SIG-M5 treated with dmso at 0.1 percent for 504 hours (cell line): Measurements from ENCODE around the gene TMEM182.

Experiments used
- DNase-seq: peaks from one replicate; lab custom pipeline; 2025; ENCODE audit not compliant: unreplicated experiment; lab: John Stamatoyannopoulos, UW

The TMEM182 gene

GRCh38 chr2:102798181-102798580, 36.4 kb downstream of the TMEM182 start:
- no peak for DNase-seq

DNA sequence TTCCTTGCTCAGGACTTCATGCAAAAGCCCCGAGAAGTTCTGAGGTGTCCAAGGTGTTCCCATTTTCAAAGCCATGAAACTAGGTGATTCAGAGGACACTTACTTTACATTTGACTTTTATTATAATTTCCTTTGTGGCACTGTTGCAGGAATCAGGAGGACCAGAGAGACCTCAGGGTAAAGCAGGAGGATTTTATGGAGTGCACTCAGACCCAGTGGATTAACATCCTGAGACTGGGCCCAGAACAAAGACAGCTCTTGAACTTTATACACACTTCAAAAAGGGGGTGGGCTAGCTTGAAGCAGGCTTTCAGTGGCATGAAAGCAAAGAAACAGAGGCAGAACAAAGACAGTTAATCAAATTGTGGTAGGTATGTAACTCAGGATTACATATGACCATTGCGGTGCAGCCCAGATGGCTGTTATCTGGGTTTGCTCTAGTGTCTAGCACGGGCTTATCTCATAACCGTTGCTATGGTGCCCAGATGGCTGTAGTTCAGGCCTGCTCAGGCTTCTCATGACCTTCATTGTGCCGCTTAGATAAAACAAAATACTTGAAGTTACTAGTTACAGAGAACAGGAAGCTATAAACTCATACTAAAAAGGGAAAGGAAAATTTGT, 39.4 kb downstream of the TMEM182 start:
- no peak for DNase-seq

DNA sequence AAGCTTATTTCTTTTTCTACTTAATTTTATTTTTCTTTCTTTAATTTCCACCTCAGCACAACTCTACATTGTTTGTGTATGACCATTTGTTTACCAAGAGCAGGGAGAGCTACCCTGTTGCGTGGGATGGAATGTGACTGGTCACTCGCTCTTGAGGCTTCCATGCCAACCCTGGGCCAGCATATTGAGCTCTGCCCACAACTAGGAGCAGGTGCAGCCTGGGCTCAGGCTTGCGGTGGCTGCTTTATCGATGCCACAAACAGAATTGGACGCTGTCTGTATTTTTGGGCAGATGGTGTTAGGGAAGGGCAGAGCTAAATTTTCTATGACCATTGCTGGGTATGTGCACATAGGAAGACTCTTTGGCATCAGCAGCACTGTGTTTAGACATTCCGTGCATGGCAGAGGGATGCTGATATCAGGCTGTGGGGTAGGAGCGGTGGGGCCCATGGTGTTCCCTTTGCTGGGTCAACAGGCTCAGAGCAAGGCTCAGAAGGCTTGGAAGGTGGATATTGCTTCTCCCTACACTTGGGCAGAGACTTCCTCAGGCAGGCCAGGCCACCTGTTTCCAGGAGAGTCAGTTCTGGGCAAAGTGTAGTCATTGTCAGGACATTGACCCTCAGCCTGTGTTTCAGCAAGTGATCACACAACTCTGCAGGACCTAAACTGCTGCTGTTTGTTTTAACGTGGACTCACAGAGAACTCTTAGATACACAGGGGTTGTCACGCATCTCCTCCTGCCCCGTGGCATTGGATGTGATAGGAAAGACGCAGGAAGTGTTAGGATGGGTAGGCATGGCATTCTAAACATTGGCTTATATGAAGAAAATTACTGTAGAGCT, 40.2 kb downstream of the TMEM182 start:
- DNase-seq, result no peak

GRCh38 chr2:102803041-102803896, 41.4 kb downstream of the TMEM182 start:
- peak; percentile 16 for DNase-seq

DNA sequence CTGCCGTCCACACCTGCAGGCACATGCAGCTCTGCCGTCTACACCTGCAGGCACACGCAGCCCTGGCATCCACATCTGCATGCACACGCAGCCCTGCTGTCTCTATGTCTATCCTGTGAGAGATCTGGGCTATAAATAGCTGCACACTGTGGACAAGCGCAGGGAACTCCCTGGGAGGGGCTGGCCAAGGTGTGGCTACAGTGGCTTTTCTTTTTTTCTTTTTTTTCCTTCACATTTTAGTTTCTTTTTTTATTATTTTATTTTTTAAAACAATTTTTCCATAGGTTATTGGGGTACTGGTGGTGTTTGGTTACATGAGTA, 42.0 kb downstream of the TMEM182 start:
- no peak for DNase-seq

- DNase-seq, result peak; percentile 65
Observed at GRCh38 chr2:102806250-102806837, 44.5 kb downstream of the TMEM182 start.

GRCh38 chr2:102809291-102810189, 47.7 kb downstream of the TMEM182 start:
- DNase-seq, result no peak

- DNase-seq, result no peak
Observed at GRCh38 chr2:102815285-102815684, 53.5 kb downstream of the TMEM182 start.

DNA sequence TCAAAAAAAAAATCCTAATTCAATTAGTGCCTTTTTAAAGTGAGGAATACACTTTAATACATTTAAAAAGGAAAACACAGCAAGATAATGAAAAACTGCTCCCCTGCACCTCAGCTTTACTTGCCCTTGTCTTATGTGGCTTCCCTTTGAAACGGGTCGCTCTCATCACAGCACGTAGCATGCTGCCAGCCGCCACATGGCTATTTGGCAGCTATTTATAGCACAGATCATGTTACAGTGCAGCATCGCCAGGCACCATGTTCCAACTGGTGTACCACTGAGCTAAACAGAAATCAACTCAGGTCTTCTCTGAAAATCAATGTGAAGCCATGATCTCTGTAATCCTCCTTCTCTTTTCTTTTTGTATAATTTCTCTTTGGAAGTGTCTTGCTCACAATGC, 65.1 kb downstream of the TMEM182 start:
- no peak for DNase-seq

DNA sequence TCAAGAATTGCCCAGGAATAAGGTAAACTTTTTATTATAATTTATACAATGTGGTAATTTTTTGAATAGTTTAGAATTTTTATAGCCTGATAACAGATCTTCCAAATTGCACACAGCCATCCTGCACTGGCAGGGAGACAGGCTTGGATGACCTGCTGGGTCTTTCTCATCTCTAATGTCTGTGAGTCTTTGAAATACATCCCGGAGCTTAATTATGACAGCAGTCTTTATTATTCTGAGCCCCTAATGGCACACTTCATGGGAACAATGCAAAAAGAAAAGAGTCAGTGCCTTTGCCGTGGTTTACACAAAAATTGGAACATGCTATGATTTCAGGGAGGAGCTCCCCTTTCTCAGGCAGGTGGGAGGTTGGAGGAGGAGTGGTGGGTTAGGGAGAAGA, 71.0 kb downstream of the TMEM182 start:
- no peak for DNase-seq

DNA sequence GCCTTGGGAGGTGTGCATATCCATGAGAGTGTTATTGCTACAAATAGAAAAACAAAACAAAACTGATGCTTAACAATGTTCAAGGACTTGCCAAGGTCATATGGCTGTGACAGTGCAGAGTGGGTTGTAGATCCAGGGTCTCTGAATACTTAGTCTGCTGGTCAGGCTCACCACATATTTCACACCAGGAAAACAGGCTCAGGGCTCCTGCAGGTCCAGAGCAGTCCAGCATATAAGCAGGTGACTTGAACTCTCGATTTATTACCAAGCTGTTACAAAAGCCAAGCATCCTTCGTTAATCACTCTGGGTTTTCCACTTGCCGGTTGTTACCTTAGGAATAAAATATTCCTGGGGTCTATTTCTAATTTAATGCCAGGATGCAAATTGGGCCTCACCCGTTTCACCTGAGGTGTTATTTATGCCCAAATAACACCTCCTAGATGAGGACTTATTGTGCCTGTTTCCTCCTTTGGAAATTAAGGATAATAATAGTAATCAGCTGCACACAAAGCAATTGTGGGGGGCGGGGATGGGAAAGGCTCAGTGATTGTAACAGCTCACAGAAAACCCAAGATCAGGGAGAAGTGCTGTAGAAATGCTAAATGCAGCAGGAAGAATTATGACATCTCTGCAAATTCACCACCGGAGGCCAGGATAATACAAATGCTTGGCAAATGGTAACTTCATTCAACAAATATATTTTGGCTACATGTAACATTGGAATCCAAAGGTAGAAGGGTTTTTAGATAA, 72.9 kb downstream of the TMEM182 start:
- no peak for DNase-seq

GRCh38 chr2:102837626-102838198, 75.9 kb downstream of the TMEM182 start:
- DNase-seq, result no peak

DNA sequence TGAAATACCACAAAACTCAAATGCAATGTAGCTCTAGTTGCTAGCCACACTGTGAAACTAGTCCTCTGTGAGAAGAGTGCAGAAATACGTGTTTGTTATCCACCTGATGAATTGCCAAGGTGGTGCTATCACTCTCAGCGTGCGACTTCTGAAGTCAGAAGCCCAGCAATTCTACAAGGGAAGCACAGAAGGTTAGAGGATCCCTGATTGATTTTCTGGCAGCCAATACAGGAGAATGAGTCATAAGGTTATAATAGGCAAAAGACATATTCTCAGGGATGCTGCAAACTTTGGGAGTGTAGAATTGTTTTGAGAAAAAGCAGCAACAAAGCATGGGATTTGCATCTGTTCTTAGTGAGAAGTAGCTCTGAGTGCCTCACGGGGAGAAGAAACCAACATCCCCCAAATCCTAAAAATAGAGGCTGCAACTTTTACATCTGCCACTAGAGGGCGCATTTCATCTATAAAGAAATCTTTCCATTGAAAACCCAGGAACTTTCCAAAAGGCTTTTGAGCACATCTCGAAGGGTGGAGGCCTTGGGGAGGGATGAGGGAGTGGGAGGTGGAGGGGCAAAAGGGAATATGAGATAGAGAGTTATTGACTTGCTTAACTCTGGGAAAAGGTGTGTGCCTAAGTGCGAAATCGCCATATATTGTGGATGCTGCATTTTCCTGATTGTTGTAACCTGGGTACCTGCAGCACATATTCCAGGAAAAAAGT, 78.0 kb downstream of the TMEM182 start:
- DNase-seq, result peak; percentile 50

DNA sequence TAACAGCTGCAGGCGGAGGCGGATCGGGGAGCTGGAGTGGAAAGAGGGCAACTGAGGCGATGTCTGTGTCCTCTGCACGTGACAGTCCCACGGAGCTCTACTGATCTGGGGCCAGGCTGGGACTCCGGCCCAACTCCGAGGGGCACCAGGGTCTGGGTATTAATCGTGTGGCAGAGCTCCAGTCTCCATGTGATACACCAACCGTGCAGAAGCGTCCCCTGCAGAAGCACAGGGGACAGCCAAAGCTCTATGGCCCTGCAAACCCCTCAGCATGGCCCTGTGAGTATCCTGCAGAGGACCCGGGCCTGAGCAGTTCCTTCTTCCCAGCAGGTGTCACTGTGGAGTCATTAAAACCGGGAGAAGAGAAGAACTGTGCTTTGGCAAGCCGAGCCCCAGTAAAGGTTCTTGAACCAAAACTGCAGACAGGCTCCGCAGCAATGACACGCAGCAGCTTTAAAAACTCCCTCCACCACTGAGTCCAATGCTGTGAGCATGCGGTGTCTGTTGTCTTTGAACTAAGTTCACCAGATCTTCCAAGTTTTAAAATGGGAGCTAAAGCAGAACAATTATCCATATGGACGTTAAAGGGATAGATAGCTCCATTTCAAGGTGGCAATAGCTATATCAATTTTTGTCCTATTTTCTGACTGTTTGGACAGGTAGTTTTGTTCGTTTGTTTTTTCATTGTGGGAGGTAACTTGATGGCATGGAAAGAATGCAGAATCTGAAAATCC, 79.4 kb downstream of the TMEM182 start:
- peak; percentile 73 for DNase-seq

GRCh38 chr2:102843764-102844443, 82.1 kb downstream of the TMEM182 start:
- DNase-seq, result no peak

DNA sequence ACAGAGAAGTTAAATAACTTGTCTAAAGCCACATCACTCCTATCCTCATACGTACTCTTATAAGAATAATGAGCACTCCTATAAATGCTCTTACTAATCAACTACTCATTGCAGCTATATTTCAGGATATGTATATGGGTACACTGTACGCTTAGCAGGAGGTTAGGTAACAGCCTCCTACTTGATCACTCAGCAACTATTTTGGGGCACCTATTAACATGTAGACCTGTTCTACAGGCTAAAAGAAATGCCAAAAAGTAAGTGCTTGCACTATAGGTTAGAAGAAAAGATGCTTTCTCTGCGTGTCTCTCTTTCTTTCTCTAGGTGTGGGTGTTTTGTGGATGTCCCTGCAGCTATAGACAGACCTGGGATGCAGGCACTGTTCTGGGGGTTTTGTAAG, 83.1 kb downstream of the TMEM182 start:
- DNase-seq, result no peak

DNA sequence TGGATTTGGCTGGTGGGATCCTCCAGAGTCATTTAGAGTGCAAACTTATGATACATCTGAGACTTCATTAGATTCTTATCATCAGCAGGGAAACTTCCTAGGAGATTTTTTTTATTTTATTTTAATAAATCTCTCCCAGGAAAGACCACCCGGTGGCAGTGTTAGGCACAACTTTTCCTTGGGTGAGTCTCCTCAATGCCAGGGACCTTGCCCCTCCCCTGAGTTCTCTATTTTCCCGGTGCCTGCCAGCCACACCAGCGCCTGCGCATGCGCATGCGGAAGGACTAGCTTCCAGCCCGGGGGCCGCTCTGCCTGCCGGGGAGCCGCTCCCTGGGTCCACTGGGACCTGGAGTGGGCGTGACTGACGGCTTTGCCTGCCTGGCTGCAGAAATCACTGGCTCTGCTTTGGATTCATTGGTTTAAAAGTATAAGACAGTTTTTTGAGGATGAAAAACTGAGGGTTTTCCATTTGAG, 86.6 kb downstream of the TMEM182 start:
- DNase-seq, result peak; percentile 77
